T-helper 1 cell (primary cell): ENCODE results near the gene COG1.

Source experiments
- DNase-seq, 5 donors: peaks; one replicate each; pipeline ENCODE4 v3.0.0-alpha.2; 2012 to 2020

Gene COG1

DNA sequence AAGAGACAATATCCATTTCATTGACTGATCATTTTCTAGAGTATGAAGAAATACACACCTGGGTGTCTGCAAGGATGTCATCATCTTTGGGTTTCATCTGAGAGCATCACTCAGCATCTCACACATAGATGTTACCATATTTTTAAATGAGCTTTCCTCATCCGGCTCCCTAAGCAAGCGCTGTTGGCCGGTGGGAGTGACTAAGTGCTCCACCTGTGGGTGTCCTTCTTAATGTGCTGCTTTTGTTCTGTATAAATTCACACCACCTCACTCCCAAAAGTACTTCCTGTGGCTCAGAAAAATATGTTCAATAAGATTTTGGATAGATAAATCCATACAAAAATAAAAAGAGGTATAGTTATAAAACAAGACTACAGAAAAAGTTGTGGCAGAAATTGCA lies 20.6 kb upstream of the COG1 start:
- no peak for DNase-seq

DNA sequence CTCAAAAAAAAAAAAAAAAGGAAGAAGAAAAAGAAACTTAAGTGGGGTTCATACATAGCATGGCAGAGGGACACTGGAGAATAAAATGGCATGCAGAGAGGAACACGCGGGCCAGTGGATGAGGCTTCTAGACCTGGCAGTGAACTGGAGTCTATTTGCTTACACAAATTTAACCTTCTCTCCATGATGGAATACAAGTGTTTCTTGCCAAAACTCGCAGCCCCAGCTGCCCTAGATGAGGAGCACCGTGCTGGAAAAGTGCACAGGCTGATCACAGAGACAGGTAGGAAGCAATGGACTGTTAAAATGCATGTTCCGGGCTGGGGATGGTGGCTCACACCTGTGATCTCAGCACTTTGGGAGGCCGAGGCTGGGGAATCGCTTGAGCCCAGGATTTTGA lies 18.7 kb upstream of the COG1 start:
- no peak for DNase-seq

DNA sequence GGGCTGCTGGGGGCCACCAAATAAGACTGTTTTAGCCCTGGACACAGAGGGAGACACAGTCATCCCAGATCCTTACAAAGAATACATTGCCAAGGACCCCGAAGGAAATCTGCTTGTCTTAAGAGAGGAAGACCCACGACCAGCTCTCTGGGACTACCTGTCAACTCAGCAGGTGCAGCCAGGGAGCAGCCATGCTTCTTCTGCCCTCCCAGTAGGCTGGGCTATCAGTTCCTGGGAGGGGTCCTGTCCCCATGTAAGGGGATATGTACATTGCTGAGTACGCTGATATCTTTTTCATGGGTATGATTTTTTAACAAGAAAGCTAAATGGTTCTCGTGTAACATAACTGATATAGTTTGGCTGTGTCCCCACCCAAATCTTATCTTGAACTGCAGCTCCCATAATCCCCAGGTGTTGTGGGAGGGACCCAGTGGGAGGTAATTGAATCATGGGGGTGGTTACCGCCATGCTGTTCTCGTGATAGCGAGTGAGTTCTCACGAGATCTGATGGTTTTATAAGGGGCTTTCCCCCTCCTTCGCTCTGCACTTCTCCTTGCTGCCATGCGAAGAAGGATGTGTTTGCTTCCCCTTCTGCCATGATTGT lies 16.8 kb upstream of the COG1 start:
- DNase-seq = no peak

DNA sequence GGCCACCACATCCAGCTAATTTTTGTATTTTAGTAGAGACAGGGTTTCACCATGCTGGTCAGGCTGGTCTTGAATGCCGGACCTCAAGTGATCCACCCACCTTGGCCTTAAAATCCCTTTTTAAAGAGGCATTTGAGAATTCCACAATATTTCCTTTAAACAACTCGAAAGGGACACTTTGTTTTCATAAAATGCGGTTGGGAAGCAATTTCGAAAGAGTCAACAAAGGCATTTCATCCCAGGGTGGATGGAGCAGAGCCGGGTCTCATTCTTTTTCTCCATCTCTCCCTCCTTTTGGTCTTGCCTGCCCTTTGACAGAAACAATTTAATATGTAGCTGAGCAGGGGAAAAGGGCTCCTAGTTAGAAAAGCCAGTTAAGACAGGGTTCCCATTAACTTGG lies 13.5 kb upstream of the COG1 start:
- DNase-seq = no peak

DNA sequence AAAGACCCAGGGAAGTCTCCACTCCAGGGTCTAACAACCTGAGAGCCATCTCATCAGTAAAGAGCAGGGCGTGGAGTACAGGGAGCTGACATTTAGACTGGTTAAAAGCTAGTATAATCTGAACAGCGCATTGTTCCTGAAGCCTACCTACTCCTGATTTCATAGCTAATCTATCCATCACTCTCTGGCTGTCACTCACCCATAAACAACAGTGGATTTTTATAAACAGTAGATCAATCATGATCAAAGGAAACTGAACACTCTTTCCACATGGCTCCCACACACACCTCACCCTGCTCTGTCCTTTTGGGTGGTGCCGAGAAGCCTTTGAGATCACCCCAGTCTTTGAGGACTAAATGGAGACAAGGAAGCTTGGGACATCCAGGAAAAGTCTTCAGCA lies 13.0 kb upstream of the COG1 start:
- no peak for DNase-seq

DNA sequence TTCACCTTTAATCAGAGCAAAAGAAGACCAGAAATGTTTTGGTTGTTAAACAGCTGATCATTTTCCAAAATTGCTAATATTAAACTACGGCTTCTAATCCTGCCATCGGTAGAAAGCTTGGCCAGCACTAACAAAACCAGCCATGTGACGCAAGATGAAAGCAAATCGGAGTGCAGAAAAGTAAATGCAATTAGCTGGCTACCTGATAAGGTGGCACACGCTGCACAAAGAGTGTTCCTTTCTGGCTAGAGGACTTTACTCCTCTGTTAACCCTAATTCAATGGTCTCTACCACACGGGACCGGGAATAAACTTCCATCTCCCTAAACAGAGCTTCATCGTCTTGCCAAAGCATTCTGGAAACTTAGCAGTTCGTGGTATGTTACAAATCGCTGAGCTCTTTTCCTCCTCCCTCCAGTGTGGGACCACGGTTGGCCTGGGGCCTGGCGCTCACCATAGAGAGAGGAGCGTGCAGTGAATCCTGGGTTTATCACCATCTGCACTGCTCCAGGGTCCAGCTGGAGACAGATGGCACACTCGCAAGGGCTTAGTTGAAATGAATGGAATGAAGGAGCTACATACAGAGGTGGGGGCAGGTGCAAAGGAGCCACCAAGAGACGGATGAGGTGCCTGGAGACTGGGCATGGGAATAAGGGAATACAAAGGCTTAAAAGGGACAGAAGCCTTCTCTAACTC lies 10.1 kb upstream of the COG1 start:
- no peak for DNase-seq

DNA sequence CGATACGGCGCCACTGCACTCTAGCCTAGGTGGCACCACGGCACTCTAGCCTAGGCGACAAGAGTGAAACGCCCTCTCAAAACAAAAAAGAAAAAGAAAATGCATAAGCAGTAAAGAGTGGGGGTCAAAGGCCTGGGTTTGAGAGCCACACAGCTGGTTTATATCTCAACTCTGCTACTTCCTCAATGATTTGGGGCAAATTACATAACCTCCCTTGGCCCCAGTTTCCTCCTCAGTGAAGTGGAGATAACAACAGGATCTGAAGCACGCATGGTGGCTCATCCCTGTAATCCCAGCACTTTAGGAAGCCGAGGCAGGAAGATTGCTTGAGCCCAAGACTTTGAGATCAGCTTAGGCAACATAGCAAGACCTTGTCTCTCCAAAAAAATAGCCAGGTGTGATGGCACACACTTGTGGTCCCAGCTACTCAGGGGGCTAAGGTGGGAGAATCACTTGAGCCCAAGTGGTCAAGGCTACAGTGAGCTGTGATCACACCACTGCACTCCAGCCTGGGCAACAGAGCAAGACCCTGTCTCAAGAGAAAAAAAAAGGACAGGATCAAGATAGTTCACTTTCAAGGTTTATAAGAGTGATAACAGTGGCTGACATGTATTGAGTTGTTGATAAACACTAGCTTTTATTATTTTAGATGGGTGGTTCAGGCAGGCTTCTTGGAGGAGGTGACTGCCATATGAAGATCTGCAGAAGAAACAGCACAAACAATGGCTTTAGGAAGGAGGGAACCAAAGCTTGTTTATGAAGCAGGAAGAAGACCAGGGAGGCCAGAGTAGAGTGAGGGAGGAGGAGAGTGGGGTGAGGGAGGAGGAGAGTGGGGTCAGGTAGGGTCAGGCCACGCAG lies 8.5 kb upstream of the COG1 start:
- no peak for DNase-seq

DNA sequence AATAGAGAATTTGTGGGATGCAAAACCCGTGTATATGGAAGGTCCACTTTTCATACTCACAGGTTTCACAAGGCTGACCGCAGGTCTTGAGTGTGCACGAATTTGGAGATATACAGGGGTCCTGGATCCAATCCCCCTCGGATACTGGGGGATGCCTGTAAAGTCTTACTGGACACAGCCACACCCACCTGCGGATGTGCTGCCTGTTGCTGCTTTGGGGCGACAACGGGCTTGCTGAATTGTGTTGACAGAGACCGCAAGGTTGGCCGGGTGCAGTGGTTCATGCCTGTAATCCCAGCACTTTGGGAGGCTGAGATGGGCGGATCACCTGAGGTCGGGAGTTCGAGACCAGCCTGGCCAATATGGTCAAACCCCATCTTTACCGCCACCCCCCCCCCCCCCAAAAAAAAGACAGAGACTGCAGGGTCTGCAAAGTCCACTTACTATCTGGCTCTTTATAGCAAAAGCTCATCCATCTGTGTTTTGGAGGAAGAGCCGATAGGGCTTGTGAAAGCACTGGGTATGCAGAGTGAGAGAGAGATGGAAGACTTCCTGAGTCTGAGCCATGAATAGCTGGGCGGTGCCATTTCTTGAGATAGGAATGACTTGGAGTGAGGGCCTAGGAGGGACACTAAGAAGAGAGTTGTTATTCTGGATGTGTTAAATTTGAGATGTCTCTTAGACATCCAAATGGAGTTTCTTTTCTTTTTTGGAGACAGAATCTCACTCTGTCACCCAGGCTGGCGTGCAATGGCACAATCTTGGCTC lies 6.4 kb upstream of the COG1 start:
- DNase-seq = no peak

DNA sequence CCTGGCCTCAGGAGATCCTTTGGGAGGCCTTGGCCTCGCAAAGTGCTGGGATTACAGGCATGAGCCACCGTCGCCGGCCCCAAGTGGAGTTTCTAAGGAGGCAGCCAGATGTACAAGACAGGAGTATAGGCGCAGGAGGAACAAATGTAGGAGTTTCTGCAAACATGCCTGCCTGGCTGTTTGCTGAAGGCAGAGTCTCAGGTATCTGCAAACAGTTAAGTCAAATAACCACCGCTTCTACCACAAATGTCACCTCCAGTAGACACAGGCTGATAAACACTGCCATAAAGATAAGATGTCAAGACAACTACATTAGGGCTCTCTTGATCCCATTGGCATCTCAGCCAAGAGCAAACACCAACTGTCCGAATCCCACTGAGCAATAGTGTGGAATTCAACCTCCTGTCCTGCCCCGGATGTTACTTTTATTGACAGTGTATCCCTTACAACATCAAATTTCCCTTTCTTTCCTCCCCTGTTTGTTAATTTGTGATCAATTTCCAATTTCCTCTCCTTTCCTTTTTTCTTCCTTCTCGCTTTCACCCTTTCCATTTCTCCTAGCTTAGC lies 5.6 kb upstream of the COG1 start:
- DNase-seq = no peak

DNA sequence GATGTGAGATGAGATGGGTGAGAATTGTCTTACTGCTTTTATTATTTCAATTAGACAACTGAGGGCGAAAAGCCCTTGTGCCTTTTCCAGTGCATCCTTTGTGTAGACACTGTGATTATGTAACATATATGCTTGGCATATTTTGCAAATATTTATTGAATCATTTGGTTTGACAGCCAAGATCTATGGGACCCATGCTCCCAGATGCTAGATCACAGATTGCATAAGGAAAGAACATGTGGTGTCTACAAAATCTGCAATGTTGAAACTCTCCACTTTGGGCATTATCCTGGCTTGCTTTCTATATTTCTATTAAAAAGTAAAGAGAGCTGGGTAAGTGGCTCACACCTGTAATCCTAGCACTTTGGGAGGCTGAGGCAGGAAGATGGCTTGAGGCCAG lies 4.8 kb upstream of the COG1 start:
- no peak for DNase-seq

DNA sequence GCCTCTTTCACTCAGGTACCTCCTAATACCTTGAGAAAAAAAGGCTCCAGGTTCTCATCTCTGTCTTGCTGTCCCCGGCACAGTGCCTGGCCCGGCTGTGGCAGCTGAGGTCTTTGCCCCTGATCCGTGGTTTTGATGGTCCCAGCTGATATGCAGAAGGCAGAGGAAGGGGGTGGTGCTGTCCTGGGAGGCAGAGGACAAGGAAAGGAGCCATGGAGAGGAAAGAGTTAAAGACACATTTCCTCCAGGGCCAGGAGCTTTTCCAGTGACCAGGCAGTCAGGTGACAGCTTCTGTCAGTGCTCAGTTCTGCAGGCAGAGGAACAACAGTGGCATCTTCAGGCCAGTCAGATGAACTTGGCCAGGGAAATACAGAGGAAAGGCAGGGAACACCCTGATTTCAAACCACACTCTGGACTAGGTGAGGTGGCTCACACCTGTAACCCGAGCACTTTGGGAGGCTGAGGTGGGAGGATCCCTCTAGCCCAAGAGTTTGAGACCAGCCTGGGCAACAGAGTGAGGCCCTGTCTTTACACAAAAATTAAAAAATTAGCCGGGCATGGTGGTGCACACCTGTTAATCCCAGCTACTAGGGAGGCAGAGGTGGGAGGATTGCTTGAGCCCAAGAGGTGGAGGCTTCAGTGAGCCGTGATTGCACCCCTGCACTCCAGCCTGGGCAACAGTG lies 3.3 kb upstream of the COG1 start:
- no peak for DNase-seq

DNA sequence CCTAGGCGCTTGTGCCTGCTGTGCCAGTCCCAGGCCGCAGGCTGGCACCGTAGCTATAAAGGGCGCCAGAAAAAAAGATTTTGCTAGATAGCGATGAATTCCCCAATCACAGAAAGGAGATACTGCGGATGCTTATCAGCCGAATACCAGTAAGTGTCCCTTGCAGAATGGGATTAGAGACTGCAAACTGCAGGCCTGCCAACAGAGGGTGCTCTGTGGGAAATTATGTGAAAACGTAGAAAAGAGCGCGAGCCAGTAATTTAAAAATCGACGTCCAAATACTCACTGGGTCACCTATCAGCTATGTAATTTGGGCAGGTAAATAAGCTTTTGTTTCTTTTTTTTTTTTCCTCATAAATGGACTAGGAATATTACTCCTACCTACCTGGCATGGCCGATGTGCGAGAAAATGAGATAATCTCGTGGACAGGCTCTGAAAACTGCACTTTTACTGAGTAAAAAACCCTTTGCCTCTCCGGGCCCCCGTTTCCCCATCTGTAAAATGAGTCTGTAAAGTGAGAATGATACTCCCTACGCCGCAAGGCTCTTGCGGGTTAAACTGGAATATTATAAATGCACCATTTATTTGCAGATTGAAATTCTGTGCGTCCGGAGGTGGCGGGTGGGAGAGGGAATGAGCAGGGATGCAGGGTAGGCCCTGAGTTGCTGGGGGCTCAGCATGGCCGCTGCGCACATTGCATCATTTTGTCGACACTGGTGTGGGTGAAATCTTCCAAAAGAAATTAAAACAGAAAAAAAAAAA lies 1.2 kb upstream of the COG1 start:
- DNase-seq = peak; percentile 25 to 75 (median 48)

DNA sequence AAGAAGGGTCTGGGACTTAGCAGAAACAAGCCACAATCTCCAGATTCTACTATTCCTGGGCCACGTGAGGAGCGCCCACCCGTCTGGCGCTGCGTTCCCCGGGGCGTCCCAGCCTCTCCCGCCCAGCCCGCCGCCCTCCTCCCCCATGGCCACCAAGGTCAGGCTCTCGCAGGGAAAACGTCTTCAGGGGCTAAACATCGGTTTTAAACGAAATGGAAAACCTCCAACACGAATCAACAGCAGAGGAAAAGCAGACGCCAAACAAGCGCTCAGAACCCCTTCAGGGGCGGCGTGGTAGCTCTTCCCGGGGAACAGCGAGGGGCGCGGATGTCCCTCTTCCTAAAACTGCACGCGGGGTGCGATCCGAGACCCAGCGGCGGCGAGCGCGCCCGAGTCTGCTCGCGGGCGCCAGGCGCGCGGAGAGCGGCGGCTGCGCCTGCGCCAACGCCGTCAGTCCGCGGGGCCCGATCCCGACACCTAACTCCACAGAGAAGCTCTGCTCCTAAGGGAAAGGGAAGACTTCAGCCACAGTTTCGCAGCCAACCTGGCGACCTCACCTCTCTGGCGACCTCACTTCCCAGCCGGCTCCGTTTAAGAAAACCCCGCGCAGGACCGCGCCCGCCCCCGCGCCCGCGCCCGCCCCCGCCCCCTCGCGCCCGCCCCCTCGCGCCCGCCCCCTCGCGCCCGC lies 505 bp upstream of the COG1 start:
- DNase-seq = peak in 3 of 5 donors; percentile 33 to 74 (median 57)

DNA sequence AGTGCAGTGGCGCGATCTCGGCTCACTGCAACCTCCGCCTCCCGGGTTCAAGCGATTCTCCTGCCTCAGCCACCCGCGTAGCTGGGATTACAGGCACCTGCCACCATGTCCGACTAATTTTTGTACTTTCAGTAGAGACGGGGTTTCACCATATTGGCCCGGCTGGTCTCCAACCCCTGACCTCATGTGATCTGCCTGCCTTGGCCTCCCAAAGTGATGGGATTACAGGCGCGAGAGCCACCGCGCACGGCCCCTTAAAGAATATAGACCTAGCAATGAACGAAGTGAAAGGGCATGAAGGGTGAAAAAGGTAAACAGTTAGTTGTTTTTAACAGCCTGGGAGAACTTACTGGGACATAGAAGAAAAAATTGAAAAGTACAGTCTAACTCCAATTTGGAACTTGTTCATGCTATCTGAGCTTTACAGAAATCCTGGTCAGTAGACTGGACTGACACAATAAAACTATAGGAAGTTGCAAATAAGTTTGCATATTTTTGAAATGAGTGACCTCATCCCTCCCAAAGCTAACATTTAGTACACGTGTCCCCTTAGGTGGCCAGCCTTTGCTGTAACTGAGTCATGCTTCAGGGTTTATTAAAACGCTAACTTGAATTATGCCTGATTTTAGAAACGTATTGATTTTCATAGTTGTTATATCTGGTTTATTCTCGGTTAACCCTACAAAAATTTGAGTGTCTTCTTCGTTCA lies 1.8 kb downstream of the COG1 start:
- no peak for DNase-seq

DNA sequence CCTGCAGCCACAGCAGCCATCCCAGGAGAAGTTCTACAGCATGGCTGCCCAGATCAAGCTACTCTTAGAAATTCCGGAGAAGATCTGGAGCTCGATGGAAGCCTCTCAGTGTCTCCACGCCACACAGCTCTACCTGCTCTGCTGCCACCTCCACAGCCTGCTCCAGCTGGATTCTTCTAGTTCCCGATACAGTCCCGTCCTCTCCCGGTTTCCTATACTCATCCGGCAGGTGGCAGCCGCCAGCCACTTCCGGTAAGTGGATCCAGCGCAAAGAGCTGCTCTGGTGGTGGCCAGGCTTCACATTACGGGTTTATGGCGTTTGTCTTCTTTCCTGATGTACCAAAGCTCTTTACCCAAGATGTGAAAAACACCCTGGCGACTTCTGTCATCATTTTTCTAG lies 3.6 kb downstream of the COG1 start:
- DNase-seq = no peak

DNA sequence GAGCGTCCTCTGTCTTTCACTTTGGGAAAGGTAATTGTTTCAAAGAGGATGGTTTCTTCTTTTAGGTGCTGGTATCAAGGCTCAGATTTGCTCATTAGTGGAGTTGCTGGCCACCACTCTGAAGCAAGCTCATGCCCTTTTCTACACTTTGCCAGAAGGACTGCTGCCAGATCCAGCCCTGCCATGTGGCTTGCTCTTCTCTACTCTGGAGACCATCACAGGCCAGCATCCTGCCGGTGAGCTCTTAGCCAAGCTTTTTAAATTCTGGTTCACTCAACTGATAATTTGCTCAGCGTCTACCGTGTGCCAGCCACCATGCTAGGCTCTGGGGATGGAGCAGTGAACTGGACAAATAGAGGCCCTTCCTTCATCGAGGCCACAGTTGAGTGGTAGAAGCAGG lies 4.3 kb downstream of the COG1 start:
- no peak for DNase-seq

DNA sequence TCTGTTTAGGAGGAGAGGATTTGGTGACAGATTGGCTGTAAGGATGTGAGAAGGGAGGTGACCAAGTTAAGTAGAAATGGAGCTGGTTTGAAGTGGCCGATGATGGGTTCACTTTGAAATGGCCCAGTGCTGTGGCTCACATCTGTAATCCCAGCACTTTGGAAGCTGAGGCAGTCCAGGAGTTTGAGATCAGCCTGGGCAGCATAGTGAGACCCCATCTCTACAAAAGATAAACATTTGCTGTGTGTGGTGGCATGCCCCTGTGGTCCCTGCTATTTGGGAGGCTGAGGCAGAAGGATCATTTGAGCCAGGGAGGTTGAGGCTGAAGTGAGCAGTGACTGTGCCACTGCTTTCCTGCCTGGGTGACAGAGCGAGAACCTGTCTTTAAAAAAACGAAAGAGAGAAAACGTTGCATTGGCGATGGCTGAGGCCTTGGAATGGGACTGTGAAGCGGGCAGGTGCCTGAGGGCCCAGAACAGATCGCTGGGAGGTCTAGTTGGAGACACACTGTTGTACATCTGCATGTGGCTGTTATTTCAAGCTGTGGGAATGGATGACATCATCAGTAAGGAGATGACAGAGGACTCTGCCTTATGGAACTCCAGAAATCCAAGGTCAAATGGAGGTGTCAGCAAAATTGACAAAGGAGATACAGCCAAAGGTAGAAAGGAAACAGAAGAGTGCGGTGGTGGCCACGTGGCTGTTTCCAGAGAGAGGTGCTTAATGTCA lies 5.5 kb downstream of the COG1 start:
- DNase-seq = no peak

DNA sequence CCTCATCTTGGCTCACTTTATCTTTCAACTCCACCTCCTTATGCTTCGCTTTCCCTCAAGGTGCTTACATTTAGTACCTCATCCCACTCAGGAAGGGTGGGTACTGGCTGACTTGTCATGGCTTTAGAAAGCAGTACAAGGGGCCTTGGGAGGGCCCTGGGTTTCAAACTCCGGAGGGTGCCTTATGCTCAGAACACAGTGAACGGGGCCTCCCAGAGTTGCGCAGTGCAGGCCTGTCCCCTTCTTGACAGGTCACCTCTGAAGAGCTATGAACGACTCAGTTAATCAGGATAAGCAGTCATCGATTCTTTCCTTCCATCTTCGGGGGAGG lies 6.0 kb downstream of the COG1 start:
- DNase-seq = no peak

DNA sequence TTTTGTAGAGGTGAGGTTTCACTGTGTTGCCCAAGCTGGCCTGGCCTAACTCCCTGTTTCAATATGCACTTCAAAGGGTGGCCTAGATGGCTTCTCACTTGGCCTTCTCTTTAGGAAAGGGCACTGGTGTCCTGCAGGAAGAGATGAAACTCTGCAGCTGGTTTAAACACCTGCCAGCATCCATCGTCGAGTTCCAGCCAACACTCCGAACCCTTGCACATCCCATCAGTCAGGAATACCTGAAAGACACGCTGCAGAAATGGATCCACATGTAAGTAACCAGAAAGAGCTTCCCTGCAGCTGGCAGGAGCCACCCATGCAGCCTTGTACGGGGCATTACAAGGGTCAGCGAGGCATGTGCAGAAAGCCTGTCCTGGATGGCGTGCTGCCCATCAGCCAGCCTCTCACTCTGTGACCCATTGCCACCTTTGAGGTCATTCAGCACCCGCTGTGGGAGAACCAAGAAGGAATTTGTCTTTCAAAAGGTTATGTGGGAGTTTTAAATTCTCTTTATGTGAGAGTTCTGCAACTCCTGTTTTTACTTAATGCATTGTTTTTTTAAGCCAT lies 7.0 kb downstream of the COG1 start:
- no peak for DNase-seq
